Dermis microvascular lymphatic vessel endothelial cell (primary cell): ENCODE data around the gene SPOCK1. TPM values are rescaled to one million over a fixed set of nuclear protein-coding genes. Genes with fewer than 3 reads are reported as not detected.

Source experiments
- DNase-seq, 2 donors: peaks; one replicate each; pipeline versions ENCODE4 v3.0.0 to v3.0.0-alpha.2; 2010; ENCODE audit warnings: low read depth in 2 of 2
- total RNA-seq: library from RNA; depleted of rRNA; stranded (reverse); fragments of >200 nt; gene quantifications from 2 replicates; pipeline ENCODE4 v1.2.1, GENCODE V29; 2014

SPOCK1 gene
- total RNA-seq, 1 donor from 2014 or later, result 1.3 TPM

DNA sequence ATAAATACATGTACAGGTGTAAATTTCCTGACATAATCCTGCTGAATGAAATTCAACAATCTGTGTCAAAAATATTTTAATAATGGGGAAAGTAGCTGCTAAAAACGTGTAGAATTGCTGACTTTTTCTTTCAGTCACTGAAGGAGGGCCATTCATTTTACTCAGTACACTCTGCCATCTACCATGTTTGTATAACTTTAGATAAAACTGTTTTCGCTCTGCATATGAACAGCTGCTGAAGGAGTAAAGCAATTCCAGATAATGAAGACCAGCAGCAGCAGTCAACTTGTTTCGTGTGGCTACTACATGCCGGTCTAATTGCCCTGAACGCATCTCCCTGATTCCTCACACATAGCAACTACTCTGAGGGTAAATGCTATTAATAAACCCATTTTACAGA, 380.5 kb downstream of the SPOCK1 start:
- no peak for DNase-seq

DNA sequence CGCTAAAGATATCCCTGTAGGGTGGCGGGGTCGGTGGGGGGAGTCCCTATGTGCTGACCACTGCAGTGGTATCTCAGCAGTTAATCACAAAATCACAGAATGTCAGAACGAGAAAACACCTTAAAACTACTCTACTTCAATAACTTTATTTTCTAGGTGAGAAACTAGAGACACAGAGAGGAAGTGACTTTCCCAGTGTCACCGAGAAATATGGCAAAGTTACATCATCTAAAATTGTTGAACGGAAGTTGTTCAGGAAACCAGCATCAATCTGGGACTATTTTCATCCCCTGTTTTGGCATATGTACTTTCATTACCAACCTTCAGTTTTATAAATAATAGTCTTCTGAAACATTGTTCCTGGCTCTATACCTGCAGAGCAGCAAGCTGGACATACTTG, 384.0 kb downstream of the SPOCK1 start:
- peak; percentile 17 to 49 for DNase-seq

- DNase-seq, result peak in 1 of 2 donors; percentile 51
Measured at GRCh38 chr5:137114529-137114928, 384.6 kb downstream of the SPOCK1 start.

- no peak for DNase-seq
Measured at GRCh38 chr5:137113939-137114338, 385.2 kb downstream of the SPOCK1 start.

GRCh38 chr5:137113161-137113560, 386.0 kb downstream of the SPOCK1 start:
- DNase-seq, result no peak

- no peak for DNase-seq
Measured at GRCh38 chr5:137105351-137106035, 393.6 kb downstream of the SPOCK1 start.

DNA sequence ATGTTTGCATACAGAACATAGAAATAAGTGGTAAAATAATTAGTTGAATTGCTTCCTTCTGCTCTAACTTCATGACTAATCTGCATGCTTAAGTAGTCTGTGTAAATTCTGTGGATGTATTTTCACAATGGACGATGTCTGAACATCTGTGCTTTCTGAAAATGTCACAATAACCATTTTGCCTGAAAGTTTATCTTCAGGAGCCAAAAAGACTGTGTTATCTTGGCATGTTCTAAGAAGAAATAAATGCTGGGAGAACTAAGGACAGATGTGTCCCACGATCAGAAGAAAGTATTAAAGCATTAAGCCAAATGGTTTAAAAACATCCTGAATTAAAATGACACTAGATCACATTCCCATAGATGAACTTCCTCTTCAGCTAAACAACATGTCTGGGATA, 397.6 kb downstream of the SPOCK1 start:
- DNase-seq, result peak in 1 of 2 donors; percentile 33

GRCh38 chr5:137099651-137100050, 399.5 kb downstream of the SPOCK1 start:
- DNase-seq, result no peak

DNA sequence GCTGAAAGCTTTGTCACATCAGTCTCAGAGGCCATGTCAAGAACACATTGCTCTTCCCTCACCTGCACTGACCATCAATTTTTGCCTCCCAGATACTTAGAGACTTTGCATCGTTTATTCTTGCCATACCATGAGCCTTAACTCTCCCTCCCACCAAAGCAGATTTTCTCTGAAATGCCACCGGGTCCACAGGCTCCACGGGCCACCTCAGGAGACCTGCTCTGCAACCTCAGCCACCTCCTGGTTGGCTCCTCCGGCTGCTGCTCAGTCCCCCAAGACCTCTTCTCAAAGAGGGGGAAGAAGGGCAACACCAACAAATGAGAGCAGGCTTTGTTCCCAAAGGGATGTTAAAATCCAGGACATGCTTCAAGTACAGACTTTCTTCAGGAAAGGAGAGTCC, 400.5 kb downstream of the SPOCK1 start:
- no peak for DNase-seq

DNA sequence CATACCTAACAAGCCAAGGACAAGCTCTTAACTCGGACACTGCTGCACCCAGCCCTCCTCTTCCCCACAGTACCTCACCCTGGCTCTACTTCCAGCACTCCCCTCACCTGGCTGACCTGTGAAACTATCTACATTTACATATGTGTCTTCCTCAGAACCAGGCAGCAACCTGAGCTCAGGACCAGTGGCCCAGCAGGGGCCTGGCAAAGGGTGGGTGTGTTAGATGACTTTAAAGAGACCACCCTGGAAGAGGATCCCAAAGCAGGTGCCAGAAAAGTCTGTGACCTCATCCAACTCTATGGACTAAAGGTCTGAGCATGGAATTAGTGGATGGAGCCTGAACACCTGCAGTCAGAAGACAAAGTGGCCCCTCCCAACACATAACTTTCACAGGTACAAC, 400.9 kb downstream of the SPOCK1 start:
- no peak for DNase-seq

DNA sequence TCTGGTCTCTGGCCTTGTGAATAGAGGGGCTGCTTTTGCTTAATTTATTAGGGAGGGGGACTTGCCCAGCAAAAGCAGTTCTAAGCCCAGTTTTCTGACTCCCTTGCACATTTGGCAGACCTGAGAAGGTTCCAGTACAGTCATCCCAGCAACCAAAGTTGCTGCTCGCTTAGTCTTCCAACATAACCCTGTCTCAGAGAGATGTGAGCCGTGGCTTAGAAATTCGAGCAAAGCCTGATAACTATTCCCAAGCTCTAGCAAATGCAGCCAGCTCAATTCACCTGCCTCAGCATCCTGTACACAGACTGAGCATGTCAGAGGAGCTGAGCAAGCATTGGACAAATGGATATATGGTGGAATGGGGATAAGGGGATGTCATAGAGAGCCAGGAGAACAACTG, 401.9 kb downstream of the SPOCK1 start:
- no peak for DNase-seq

- no peak for DNase-seq
Measured at GRCh38 chr5:137096149-137097103, 402.7 kb downstream of the SPOCK1 start.

DNA sequence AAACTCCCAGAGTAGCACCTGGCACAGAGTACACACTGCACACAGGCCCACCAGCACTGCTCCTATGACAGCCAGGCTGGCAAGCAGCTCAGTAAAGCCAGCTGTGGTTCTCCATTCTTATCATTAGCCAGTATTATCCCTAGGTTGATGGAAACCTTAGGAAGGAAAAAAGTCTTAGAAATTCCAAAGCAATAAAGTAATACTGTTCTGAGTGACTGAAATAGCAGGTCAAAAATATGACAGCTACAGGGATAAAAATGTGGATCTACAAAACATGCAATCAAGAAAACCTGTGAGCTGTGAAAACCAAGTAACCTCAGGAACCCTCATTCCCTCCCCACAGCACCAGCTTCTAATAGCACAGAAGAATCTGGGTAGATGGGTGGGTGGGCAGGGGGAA, 403.5 kb downstream of the SPOCK1 start:
- no peak for DNase-seq

- no peak for DNase-seq
Measured at GRCh38 chr5:137092831-137093230, 406.3 kb downstream of the SPOCK1 start.

- DNase-seq, result no peak
Measured at GRCh38 chr5:137091472-137091871, 407.7 kb downstream of the SPOCK1 start.

- DNase-seq, result no peak
Measured at GRCh38 chr5:137090721-137091120, 408.4 kb downstream of the SPOCK1 start.

DNA sequence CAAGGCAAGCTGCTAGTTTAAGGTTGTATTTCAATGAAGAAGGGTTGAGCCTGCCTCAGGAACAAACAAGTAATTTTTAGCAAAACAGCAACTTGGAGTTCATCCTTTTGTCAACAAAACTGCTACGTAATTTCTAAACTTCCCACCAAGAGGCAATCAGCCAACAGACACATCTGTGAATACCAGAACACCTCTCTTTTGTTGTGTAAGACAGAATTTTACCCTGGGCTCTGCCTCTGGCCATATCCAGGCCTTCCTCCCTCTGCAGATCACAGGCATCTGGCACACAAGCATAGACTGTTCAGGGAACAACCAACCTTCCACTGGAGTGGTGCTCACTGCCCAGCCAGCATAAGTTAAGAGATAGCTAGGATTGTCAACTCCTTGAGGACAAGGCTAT, 409.0 kb downstream of the SPOCK1 start:
- DNase-seq, result no peak

DNA sequence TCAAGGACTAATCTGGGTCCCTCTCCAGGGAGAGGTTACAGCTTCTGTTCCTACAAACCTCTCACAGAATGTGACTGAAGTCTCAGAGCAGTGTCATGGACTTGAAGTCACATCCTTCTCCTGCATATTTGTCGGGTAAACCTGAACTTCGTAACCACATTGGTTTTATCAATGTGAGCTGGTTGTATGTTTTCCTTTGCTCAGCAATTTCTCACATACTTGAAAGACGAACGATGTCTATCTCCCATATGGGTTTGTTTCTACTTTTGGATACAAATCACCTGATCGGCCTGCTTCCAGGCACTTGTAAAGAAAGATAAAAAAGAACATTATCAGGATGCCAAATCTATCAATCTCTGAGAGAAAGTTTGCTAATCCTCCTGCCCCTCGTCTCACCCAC, 411.0 kb downstream of the SPOCK1 start:
- DNase-seq, result no peak

DNA sequence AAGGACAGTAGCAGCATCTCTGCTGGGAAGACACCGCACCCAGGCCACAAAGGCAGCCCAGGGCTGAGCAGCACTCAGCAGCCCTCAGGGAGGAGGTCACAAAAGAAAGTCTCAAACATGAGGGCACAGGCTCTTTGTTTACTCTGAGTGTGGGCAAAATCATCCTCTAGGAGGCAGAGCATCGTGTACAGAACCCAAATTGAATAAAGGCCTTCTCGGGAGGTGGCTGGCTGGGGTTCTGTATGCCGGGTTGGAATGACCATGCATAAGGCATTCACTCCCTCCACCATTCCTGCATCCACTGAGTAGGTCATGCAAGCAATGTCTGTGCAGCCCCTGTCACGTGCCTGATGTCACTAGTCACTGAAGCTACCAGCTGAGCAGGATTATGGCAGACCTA, 412.8 kb downstream of the SPOCK1 start:
- no peak for DNase-seq

GRCh38 chr5:137085206-137085605, 413.9 kb downstream of the SPOCK1 start:
- no peak for DNase-seq

- DNase-seq, result no peak
Measured at GRCh38 chr5:137084016-137084415, 415.1 kb downstream of the SPOCK1 start.

- no peak for DNase-seq
Measured at GRCh38 chr5:137082951-137083350, 416.2 kb downstream of the SPOCK1 start.

DNA sequence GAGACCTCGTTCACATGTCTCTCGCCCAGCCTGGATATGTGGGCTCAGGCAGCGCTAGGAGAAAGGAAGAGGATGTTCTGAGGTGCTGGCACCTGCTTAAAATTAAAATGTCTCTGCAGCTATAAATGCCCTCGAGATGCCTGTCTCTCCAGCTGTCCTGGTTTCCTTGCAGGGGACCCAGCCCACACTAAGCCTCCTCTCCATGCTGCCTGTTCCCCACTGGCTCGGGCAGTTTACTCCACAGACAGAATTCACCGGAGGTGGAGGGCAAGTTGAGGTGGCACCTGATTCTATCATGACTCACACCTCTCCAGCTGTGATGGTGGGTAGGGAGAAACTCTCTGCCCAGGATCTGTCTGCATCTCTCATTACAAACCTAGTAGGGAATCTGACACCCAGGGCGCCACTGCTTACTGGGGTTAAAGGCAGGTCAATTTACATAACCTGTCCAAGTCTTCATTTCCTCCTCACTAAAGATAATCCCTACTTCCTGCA, 420.9 kb downstream of the SPOCK1 start:
- DNase-seq, result no peak
